H1 (cell line): ENCODE data around the gene CCDC13. TPM values are rescaled to one million over a fixed set of nuclear protein-coding genes. Genes with fewer than 3 reads are reported as not detected.
A peak's percentile ranks its signal among the peaks of the same experiment; 100 is the strongest.

ENCODE experiments used
- CTCF ChIA-PET: fragments of 300-600 bp; sonication (Branson Sonifier 250); formaldehyde crosslinking; loops from one replicate; lab custom pipeline; 2021; ENCODE audit not compliant: partially characterized antibody; lab: Charles Lee
- POLR2A ChIA-PET: fragments of 300-600 bp; sonication (Branson Sonifier 250); formaldehyde crosslinking; loops from one replicate; lab custom pipeline; 2021; ENCODE audit warnings: inconsistent platforms; ENCODE audit not compliant: partially characterized antibody; lab: Charles Lee
- DNase-seq, 2 experiments: peaks; one replicate each; pipeline versions ENCODE4 v3.0.0 to v3.0.0-alpha.2; 2010 to 2022; ENCODE audit warnings: low spot score in 2 of 2, low read depth in 1 of 2, mixed read lengths in 1 of 2
- FAIRE-seq: peaks from 2 replicates; lab custom pipeline; 2011; peaks lifted over from hg19 to GRCh38; lab: Jason Lieb, UNC
- H2AFZ ChIP-seq: 2 replicates; pipeline ENCODE4 v1.8.1; 2012; ENCODE audit warnings: low read length, inconsistent platforms
- H2AK5ac ChIP-seq: 2 replicates; pipeline ENCODE4 v1.6.1; 2013; ENCODE audit warnings: low read depth, low read length
- H2BK120ac ChIP-seq: replicated peaks from 2 replicates; pipeline ENCODE3; 2013; ENCODE audit warnings: low read depth, low read length, inconsistent platforms
- H2BK12ac ChIP-seq: 2 replicates; pipeline ENCODE4 v1.6.1; 2013; ENCODE audit warnings: low read depth, low read length
- H2BK15ac ChIP-seq: 2 replicates; pipeline ENCODE4 v1.6.1; 2013; ENCODE audit warnings: low read length
- H2BK20ac ChIP-seq: 2 replicates; pipeline ENCODE4 v1.6.1; 2013; ENCODE audit warnings: low read length
- H2BK5ac ChIP-seq: 2 replicates; pipeline ENCODE4 v1.6.1; 2013; ENCODE audit warnings: low read depth, low read length
- H3K14ac ChIP-seq: 2 replicates; pipeline ENCODE4 v1.6.1; 2013; ENCODE audit warnings: inconsistent platforms; ENCODE audit not compliant: insufficient read length
- H3K18ac ChIP-seq: 2 replicates; pipeline ENCODE4 v1.6.1; 2013; ENCODE audit warnings: low read length; ENCODE audit errors: extremely low read depth
- H3K23ac ChIP-seq: 2 replicates; pipeline ENCODE4 v1.6.1; 2013; ENCODE audit warnings: inconsistent platforms; ENCODE audit not compliant: insufficient read length
- H3K23me2 ChIP-seq: 2 replicates; pipeline ENCODE4 v1.6.1; 2013; ENCODE audit warnings: low read depth, low read length
- H3K27ac ChIP-seq: 2 replicates; pipeline ENCODE4 v1.6.1; 2011; ENCODE audit warnings: low read depth, low read length, inconsistent platforms
- H3K27me3 ChIP-seq, 4 experiments: replicated peaks in 1 of 4; 1 replicate in 1 of 4; 2 replicates in 3 of 4; pipeline versions ENCODE4 v1.6.1 to v1.8.1; 2011 to 2013; ENCODE audit warnings: low read length in 3 of 4, mild to moderate bottlenecking in 3 of 4, inconsistent platforms in 2 of 4, mixed read lengths in 2 of 4, moderate library complexity in 1 of 4; ENCODE audit not compliant: control insufficient read depth in 3 of 4, insufficient read depth in 3 of 4; ENCODE audit errors: extremely low read depth in 1 of 4
- H3K36me3 ChIP-seq, 4 experiments: 2 replicates each; pipeline versions ENCODE4 v1.6.1 to v1.8.1; 2011 to 2013; ENCODE audit warnings: mild to moderate bottlenecking in 4 of 4, low read length in 3 of 4, moderate library complexity in 2 of 4, control low read depth in 1 of 4, inconsistent platforms in 1 of 4; ENCODE audit not compliant: insufficient read depth in 4 of 4, control insufficient read depth in 2 of 4
- H3K4ac ChIP-seq: replicated peaks from 2 replicates; pipeline ENCODE3; 2013; ENCODE audit warnings: low read length, low read depth, mixed read lengths, inconsistent platforms; ENCODE audit not compliant: insufficient read length
- H3K4me1 ChIP-seq, 4 experiments: replicated peaks in 1 of 4; 1 replicate in 1 of 4; 2 replicates in 3 of 4; pipeline versions ENCODE4 v1.6.1 to v1.8.1; 2011 to 2013; ENCODE audit warnings: low read length in 3 of 4, inconsistent platforms in 2 of 4, mixed read lengths in 1 of 4; ENCODE audit not compliant: insufficient read depth in 4 of 4, control insufficient read depth in 3 of 4
- H3K4me2 ChIP-seq, 2 experiments: 2 replicates each; pipeline versions ENCODE4 v1.6.1 to v1.8.1; 2011 to 2013; ENCODE audit warnings: low read depth in 2 of 2, low read length in 2 of 2, control low read depth in 1 of 2, inconsistent platforms in 1 of 2, mild to moderate bottlenecking in 1 of 2; ENCODE audit not compliant: insufficient read depth in 1 of 2
- H3K4me3 ChIP-seq, 4 experiments: fragments of 200-600, 300-600 bp in 1 of 4; sonication (generic), shearing (Covaris generic), sonication (Bioruptor Twin) in 1 of 4; 2 replicates each; pipeline versions ENCODE4 v1.5.1 to v1.8.1; 2011 to 2016; ENCODE audit warnings: low read length in 4 of 4, low read depth in 3 of 4, control low read depth in 2 of 4, inconsistent platforms in 2 of 4, mild to moderate bottlenecking in 2 of 4, mixed read lengths in 1 of 4, moderate library complexity in 1 of 4; ENCODE audit not compliant: insufficient read depth in 2 of 4; ENCODE audit errors: extremely low read depth in 1 of 4
- H3K56ac ChIP-seq: replicated peaks from 2 replicates; pipeline ENCODE3; 2013; ENCODE audit warnings: low read depth, mild to moderate bottlenecking, mixed read lengths, low read length, inconsistent platforms; ENCODE audit not compliant: insufficient read length
- H3K79me1 ChIP-seq: 2 replicates; pipeline ENCODE4 v1.6.1; 2013; ENCODE audit warnings: low read depth, low read length, control low read depth
- H3K79me2 ChIP-seq, 2 experiments: 2 replicates each; pipeline versions ENCODE4 v1.6.1 to v1.8.1; 2012 to 2013; ENCODE audit warnings: low read length in 2 of 2, mild to moderate bottlenecking in 2 of 2, inconsistent platforms in 1 of 2; ENCODE audit not compliant: insufficient read depth in 2 of 2, control insufficient read depth in 1 of 2
- H3K9ac ChIP-seq, 4 experiments: replicated peaks in 1 of 4; 1 replicate in 1 of 4; 2 replicates in 3 of 4; pipeline versions ENCODE4 v1.6.1 to v1.8.1; 2011 to 2013; ENCODE audit warnings: low read depth in 3 of 4, low read length in 3 of 4, control low read depth in 2 of 4, mild to moderate bottlenecking in 2 of 4, moderate library complexity in 2 of 4, inconsistent platforms in 1 of 4; ENCODE audit errors: extremely low read depth in 1 of 4
- H3K9me3 ChIP-seq, 2 experiments: 2 replicates each; pipeline versions ENCODE4 v1.6.1 to v1.8.1; 2012 to 2013; ENCODE audit warnings: mild to moderate bottlenecking in 2 of 2, moderate library complexity in 2 of 2, control low read depth in 1 of 2, inconsistent platforms in 1 of 2, low read depth in 1 of 2, low read length in 1 of 2, mixed read lengths in 1 of 2; ENCODE audit not compliant: insufficient read depth in 2 of 2
- H4K20me1 ChIP-seq, 2 experiments: replicated peaks in 1 of 2; 2 replicates each; pipeline versions ENCODE3 to v1.8.1; 2011 to 2013; ENCODE audit warnings: inconsistent platforms in 2 of 2, low read length in 2 of 2, mild to moderate bottlenecking in 1 of 2; ENCODE audit not compliant: insufficient read depth in 2 of 2, control insufficient read depth in 1 of 2
- H4K5ac ChIP-seq: 2 replicates; pipeline ENCODE4 v1.6.1; 2013; ENCODE audit warnings: low read length, low read depth, mixed read lengths, inconsistent platforms; ENCODE audit not compliant: insufficient read length
- H4K8ac ChIP-seq: 2 replicates; pipeline ENCODE4 v1.8.0; 2013; ENCODE audit warnings: mild to moderate bottlenecking, moderate library complexity, low read length, inconsistent platforms; ENCODE audit not compliant: insufficient read depth; ENCODE audit errors: extremely low read depth
- H4K91ac ChIP-seq: replicated peaks from 2 replicates; pipeline ENCODE3; 2013; ENCODE audit warnings: low read length, mixed read lengths, inconsistent platforms; ENCODE audit not compliant: insufficient read length
- EGR1 ChIP-seq: IDR thresholded peaks from 2 replicates; pipeline ENCODE4 v1.6.1; 2011; ENCODE audit warnings: low read depth, low read length, borderline replicate concordance
- RAD21 ChIP-seq, 2 experiments: IDR thresholded peaks in 1 of 2; conservative IDR thresholded peaks in 1 of 2; 2 replicates each; pipeline ENCODE4 v1.6.1; 2011; ENCODE audit warnings: low read depth in 2 of 2, low read length in 2 of 2, improper control_type of control experiment in 1 of 2, inconsistent platforms in 1 of 2, mild to moderate bottlenecking in 1 of 2, moderate library complexity in 1 of 2
- ZNF274 ChIP-seq: IDR thresholded peaks from 2 replicates; pipeline ENCODE4 v1.7.0; 2012; ENCODE audit warnings: low read length, borderline replicate concordance; ENCODE audit errors: extremely low read depth
- WGBS, 2 experiments: shearing (Covaris generic) in 1 of 2; methylation state at CpG; one replicate each; pipeline versions ENCODE4 v1.1.6 to v1.1.7; 2013 to 2015; ENCODE audit warnings: low lambda C conversion rate in 2 of 2, mixed read lengths in 2 of 2, inconsistent platforms in 1 of 2, low coverage in 1 of 2, missing lambda C conversion rate in 1 of 2; ENCODE audit not compliant: insufficient replicate concordance in 2 of 2, insufficient coverage in 1 of 2, insufficient read length in 1 of 2; ENCODE audit errors: extremely low coverage in 1 of 2, missing lambda C conversion rate in 1 of 2; 5-methylcytosine and 5-hydroxymethylcytosine counted together
- polyA plus RNA-seq, 7 experiments: library from polyadenylated mRNA; depleted of rRNA in 3 of 7; stranded (reverse) in 5 of 7; unstranded in 2 of 7; fragments of >200 nt in 5 of 7; fragments of 200-250 nt in 2 of 7; gene quantifications; 1 replicate in 5 of 7; 2 replicates in 1 of 7; 4 replicates in 1 of 7; pipeline versions ENCODE4 v1.2.1 to v1.2.3, GENCODE V29; 2011 to 2013; ENCODE audit warnings: missing spikeins in 2 of 7, mixed read lengths in 2 of 7
- total RNA-seq: library from RNA; stranded (reverse); fragmentation: NEBNext Ultra II Directional; extraction: Animal tissue kit (Norgen Biotek cat#: 25700); gene quantifications from 2 replicates; pipeline ENCODE4 v1.2.1, GENCODE V29; 2021
- TF ChIP-seq, protein P1 (sequence below), 3 experiments: IDR thresholded peaks; 1 replicate in 2 of 3; 2 replicates in 1 of 3; pipeline versions ENCODE4 v1.5.1 to v1.6.1; 2011; ENCODE audit warnings: low read length in 3 of 3, mild to moderate bottlenecking in 3 of 3, inconsistent platforms in 2 of 3, low read depth in 1 of 3, moderate library complexity in 1 of 3; ENCODE audit not compliant: insufficient read depth in 1 of 3; ENCODE audit errors: control extremely low read depth in 1 of 3

CCDC13 gene
- total and polyA plus RNA-seq, 2 of the 8 experiments (the other 6 are each of a cell fraction or from before 2014, with no cell fraction given), result 0.06 TPM; not detected in 1

DNA sequence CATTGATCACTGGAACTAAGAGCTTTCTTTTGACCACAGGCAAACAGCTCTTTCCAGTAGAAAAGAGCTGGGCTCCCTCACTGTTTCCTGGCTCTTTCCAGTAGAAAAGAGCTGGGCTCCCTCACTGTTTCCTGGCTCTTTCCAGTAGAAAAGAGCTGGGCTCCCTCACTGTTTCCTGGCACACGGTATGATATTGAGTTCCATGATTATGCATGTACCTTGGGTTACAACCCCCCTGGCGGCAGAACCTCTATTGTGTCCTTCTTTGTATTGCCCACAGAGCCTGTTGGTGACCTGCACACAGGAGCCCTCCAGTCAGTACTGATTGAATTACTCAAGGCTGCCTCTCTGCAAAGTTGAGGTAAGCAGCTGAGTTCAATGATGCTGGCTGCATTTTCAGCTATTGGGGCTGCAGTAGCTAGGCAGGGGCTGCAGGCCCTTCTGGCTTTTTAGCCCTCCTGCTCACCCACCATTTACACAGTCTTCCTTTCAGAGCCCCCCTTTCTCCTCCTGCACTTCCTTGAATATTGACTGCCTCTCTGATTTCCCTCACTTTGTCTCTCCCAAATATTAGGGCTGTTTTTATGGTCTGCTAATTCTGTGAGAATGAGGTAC, 46.4 kb upstream of the CCDC13 start:
- Histone ChIP-seq H3K23ac (no peak overlapping the region), H3K4ac (no peak overlapping the region), H2BK15ac (no peak overlapping the region; the same call in 1 of the 2 replicates), H2BK20ac (0 out of 2 replicates have a peak overlapping the region, but pooled peaks have one; percentile 22), H3K27ac (no peak overlapping the region), H2BK12ac (no peak overlapping the region), H4K5ac (no peak overlapping the region), H3K79me2 (no peaks in the 10 kb centered on the region), H3K9me3 (no peaks in the 10 kb centered on the region), H3K27me3 (no peaks in the 10 kb centered on the region; a peak in 1 of 7 replicates), H3K9ac (no peak overlapping the region), H3K79me1 (no peaks in the 10 kb centered on the region), H3K4me3 (no peak overlapping the region), H3K18ac (no peak overlapping the region), H3K56ac (no peak overlapping the region), H2AK5ac (no peak overlapping the region), H3K4me1 (peaks cover 0 to 4% (median 2%) of the 10 kb centered on the region in 4 experiments; a peak in 2 of 7 replicates), H4K8ac (no peak overlapping the region), H4K91ac (no peak overlapping the region), H2BK120ac (no peak overlapping the region), H2BK5ac (no peak overlapping the region), H3K4me2 (peak overlapping the region in 1 of 2 experiments; percentile 28; a peak in 1 of 4 replicates), H3K36me3 (no peaks in the 10 kb centered on the region; a peak in 1 of 8 replicates), H4K20me1 (no peaks in the 10 kb centered on the region), H3K14ac (no peak overlapping the region), H3K23me2 (no peaks in the 10 kb centered on the region), H2AFZ (peak overlapping the region; percentile 61; the same call in 1 of the 2 replicates)
- FAIRE-seq (peak; percentile 7), DNase-seq (peak in 1 of 2 experiments; percentile 55)
- ChIA-PET CTCF (interaction anchor here (0.8 to 5.9 kb wide), 10 partner anchors 10 to 76 kb away, joined by 3 to 21 read pairs (median 6); no protein-coding TSS in a partner anchor), POLR2A (interaction anchor here (0.5 to 1.9 kb wide), 3 partner anchors 14 to 74 kb away, joined by 3 to 6 read pairs (median 5); no protein-coding TSS in a partner anchor)
- TF ChIP-seq, protein P1, sequence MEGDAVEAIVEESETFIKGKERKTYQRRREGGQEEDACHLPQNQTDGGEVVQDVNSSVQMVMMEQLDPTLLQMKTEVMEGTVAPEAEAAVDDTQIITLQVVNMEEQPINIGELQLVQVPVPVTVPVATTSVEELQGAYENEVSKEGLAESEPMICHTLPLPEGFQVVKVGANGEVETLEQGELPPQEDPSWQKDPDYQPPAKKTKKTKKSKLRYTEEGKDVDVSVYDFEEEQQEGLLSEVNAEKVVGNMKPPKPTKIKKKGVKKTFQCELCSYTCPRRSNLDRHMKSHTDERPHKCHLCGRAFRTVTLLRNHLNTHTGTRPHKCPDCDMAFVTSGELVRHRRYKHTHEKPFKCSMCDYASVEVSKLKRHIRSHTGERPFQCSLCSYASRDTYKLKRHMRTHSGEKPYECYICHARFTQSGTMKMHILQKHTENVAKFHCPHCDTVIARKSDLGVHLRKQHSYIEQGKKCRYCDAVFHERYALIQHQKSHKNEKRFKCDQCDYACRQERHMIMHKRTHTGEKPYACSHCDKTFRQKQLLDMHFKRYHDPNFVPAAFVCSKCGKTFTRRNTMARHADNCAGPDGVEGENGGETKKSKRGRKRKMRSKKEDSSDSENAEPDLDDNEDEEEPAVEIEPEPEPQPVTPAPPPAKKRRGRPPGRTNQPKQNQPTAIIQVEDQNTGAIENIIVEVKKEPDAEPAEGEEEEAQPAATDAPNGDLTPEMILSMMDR (IDR thresholded peaks at IDR 0.05; ENCODE audit: control extremely low read depth in 1 of 3, insufficient read depth in 1 of 3, low read depth in 1 of 3, low read length in 3 of 3), result peak in 2 of 3 experiments; percentile 18; a peak in 2 of 4 replicates
- TF ChIP-seq ZNF274, result no peak
- TF ChIP-seq RAD21 (IDR thresholded peaks at IDR 0.05 in 1 of 2, conservative IDR thresholded peaks at IDR 0.05 in 1 of 2; ENCODE audit: low read depth in 2 of 2, low read length in 2 of 2), result 0 out of 4 replicates have a peak, but pooled peaks of 1 of the 2 experiments have one; percentile 3
- TF ChIP-seq EGR1, result no peak
- WGBS, 2 experiments, result 30% methylated on average over 2 of the region's 2 CpGs; no CpG with 5 or more reads in 1 of the 2 experiments
